Occipital lobe (tissue), 2 donors: ENCODE data around the gene DNAJB4. TPM values are rescaled to one million over a fixed set of nuclear protein-coding genes. Genes with fewer than 3 reads are reported as not detected.

Source experiments
- DNase-seq: peaks from one replicate; lab custom pipeline; 2025; lab: John Stamatoyannopoulos, UW
- total RNA-seq: library from RNA; depleted of rRNA; stranded (reverse); fragments of >200 nt; gene quantifications from one replicate; pipeline ENCODE4 v1.2.3, GENCODE V29; 2014

Gene DNAJB4
- total RNA-seq, 1 donor from 2014 or later = 35.4 TPM

DNA sequence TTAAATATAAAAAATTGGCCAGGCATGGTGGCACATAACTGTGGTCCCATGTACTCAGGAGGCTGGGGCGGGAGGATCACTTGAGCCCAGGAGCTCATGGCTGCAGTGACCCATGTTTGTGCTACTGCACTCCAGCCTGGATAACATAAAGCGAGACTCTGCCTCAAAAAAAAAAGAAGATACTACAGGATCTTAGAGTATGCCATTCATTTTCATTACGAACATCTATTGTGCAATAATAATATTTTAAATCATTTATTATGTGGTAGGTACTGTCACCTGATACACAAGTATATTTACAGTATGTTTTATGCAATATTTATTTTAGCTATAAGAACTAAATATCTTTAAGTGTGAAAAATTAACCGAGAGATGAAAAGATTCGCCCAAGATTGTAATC, 31.7 kb downstream of the DNAJB4 start:
- no peak for DNase-seq

DNA sequence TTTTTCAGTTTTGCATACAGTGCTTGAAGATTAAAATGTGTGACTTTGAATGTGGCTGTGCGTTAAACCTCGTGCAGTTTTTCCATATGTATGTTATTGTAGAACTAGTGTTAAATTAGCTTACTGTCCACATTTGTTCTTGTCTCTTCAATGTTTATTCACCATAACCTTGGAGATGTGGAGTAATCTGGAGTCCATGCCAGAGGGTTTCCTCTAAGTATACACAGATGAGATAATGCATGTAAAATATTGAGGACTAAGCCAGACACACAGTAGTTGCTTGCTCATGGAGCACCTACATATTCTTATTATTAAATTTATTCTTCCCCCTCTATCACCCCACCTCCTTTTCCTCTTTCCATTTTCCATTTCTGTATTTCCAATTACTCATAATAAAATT, 33.3 kb downstream of the DNAJB4 start:
- DNase-seq = no peak

DNA sequence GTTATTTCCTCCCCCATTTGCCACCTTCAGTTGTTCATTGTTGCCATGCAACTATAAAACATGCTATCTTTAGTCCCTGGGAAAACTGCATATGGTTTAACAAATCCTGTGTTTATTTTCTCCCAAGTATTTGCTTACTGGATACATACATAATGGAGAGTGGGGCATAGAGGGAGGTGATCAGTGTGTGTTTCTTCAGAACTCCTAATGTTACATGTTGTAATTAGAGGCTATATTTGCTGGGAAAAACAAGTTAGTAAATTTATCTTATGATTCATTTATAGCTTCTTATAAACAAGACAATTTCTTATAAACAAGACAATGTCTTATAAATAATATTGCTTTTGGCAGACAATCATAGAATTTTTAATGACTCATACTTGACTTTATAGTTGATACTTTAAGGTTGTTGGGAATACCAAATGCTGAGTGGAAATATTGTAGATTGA, 33.8 kb downstream of the DNAJB4 start:
- DNase-seq = no peak

DNA sequence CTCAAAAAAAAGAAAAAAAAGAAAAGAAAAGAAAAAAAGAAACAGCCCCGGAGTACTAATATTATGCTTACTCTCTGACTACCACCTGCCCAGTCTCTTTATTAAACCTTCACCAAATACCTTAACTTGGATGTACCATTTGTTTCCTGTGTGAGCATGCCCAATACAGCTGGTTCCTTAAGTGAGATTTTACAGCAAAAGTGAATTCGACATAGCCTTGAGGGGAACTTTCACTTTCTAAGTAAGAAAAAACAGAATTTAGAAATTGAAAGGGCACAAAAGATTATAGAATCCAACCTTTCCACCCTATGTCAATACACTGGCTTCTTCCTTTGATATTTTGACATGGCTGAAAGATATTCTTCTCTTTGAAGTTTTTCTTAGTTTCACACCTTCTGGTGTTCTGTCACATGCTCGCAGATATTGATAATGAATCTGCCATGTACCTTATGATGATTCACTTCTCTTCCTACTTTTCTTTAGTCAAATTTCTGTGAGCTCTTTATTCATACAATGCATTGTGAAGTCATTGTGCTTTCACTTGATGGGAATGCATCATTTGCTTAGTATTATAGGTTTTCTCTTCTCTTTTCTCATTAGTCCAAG, 35.8 kb downstream of the DNAJB4 start:
- no peak for DNase-seq

DNA sequence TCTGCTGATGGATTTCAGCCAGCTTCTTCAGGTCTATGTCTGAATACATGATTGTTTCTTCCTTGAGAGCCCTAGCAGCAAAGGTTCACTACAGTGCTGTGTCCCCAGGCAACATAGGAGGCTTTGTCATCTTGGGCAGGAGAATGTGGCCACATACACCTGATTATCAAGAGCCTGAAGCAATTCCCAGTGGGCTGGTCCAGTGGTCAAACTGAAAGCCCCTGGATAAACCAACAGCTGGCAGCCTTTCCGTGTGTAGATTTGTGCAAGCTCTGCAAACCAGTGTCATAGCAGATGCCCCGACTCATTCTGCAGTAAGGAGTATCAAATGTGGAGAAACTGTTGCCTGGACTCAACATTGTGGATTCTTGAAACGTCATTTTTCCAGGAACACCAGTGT, 38.7 kb downstream of the DNAJB4 start:
- DNase-seq = no peak

DNA sequence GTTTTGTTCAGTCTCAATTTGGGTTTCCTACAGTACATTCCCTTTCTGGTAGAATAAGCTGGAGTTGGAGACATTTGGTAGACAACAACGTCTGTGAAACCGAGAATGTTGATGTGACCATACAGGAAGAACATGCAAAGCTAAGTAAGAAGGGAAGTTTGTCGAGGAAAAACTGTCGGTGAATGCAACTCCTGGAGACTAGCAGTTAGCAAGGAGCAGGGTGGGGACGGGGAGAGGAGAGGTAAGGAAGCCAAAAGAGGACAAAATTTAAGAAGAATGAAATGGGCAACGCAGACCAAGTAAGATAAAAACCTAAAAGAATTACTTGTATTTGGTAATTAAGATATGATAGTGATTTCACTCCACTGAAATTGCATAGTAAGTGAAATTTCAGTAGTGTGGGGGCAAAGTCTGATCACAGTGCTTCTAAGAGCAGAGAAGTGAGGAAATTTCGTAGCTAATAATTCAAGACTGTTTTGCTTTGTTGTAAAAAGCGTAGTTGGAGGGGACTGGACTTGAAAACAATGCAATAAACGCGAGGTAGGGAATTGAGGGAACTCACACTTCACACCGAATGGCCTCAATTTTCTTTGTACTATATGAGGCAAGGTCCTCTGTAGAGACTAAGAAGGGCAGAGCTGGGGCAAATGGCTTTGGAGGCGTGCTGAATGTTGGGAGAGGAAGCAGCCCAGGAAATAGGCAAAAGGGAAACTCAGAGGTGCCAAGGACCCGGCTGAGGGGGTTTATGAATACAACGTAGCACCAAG, 40.2 kb downstream of the DNAJB4 start:
- DNase-seq = no peak

DNA sequence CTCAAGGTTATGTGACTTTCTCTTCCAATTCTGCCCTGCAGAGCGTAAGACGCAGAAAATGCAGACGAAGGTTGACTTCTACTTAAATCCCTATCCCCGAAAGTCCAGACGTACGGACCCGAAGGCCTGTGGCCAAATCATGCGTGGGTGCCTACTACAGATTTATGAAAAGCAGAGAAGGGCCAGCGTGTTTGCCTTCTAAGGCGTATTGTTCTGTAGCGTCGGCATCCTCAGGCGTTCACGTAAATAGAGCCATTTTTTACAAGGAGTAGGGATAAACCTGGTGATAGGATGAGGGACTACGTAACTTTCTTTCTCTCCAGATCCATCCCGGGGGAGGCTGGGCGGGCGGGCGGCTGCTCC, 40.8 kb downstream of the DNAJB4 start:
- DNase-seq = no peak

DNA sequence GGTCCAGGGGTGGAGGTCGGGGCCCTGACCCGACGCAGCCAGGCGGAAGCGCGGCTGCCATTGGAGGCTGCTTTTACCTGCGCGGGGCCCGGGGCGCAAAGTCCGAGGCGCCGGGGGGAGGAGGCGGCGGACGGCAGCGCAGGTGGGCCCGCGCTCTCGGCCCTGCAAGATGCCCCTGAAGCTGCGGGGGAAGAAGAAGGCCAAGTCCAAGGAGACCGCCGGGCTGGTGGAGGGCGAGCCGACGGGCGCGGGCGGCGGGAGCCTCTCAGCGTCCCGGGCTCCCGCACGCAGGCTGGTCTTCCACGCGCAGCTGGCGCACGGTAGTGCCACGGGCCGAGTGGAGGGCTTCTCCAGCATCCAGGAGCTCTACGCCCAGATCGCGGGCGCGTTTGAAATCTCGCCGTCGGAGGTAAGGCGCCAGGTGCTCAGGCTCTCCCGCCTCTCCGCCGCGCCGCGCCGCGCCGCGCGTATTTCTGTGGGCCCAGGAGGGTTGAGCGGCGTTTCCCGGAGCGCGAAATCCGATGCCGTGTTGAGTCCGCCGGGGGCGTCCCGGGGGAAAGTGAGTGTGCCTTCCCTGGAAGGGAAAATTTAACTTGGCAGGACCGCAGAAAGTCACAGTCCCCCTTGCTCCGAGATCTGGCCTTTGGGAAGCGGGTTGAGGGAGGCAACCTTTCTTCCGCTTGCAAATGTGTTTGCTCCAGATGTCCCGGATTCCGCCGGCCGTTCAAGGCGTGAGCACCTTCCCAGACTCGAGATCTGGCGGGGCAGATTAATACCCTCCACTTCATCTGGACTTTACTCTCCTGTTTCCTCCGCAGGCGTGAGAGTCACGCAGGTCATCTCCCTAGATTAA, 41.4 kb downstream of the DNAJB4 start, which contains the start of gene GIPC2:
GIPC2 (plus strand) TSS at position 41 of the 853 bp plus-strand sequence; CDS start at position 170, 129 bp downstream.
- no peak for DNase-seq

DNA sequence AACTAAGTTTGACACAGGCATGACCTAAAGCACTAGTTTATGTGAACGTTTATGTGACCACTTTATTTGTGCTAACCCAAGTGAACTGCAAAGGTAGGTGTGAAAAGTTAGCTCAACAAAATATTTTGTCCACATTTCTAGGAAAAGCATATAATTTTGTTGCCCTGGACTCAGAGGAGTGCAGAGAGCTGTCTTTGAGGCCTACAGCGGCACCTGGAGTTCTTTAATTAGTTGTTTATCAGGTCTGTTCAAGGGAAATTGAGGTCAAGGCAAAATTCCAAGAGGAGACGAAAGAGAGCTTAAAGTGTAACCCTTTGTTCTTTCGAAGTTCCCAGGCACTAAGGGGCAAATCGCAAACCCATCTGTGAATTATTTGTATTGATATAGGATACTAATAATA, 42.4 kb downstream of the DNAJB4 start:
- no peak for DNase-seq

DNA sequence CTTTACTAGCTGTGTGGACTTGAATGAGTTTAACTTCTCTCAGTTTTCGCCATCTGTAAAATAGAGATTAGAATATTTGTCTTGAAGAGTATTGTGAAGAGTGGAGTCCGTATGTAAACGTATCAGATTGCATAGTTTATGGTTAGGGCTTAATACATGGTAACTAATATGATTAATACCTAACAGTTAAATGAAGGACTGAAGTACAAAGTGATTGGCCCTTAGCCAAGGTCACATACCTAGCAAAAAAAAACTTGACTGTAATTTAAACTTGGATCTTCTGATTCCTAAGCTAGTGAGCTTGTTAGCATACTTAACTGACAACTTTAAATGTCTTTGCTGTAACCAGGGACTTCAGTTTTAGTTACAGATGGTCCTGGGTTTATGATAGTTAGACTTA, 42.9 kb downstream of the DNAJB4 start:
- no peak for DNase-seq

DNA sequence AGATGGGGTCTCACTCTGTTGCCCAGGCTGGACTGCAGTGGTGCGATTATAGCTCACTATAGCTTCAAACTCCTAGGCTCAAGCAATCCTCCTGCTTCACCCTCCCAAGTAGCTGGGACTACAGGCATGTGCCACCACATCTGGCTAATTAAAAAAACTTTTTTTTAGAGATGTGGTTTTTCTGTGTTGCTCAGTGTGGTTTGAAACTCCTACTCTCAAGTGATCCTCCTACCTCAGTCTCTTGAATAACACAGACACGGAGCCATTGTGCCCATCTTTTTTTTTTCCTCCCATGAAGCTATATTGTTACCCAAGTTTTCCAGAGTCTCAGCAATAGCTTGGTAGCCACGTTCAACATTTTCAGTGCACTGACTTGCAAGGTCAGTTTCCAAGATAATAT, 43.7 kb downstream of the DNAJB4 start:
- no peak for DNase-seq

DNA sequence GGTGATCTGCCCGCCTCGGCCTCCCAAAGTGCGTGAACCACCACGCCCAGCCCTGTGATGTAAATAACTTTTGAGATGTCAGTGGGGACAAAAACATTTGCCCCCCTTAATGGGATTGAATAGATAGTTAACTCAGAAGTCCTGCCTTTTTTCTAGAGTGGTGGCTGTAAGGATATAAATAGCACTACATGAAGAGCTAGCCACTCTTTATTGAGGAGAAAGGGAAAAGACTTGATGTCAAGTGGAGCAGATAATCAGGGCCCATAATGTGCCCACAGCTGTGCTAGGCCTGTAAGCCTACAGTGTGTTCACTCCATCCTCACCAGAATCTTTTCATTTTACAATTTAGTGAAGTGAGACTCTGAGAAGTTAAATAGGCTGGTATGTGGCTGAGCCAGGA, 44.7 kb downstream of the DNAJB4 start:
- DNase-seq = no peak

DNA sequence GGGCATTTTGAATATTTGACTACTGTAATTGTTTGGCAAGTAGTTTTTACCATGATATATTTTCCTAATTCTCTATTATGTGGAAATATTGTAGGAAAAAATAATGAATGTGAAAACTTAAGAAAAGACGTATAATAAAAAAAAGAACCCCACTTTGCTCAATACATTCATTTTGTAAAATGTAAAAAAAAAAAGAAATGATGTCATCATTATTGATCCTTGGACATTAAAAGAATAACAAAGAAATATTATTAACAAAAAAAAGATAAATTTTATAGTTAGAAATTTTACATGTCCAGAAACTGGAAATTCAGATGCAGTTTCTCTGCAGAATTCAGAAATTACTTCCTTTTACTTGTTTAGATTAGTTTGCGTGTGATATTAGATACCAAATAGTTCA, 46.3 kb downstream of the DNAJB4 start:
- no peak for DNase-seq

DNA sequence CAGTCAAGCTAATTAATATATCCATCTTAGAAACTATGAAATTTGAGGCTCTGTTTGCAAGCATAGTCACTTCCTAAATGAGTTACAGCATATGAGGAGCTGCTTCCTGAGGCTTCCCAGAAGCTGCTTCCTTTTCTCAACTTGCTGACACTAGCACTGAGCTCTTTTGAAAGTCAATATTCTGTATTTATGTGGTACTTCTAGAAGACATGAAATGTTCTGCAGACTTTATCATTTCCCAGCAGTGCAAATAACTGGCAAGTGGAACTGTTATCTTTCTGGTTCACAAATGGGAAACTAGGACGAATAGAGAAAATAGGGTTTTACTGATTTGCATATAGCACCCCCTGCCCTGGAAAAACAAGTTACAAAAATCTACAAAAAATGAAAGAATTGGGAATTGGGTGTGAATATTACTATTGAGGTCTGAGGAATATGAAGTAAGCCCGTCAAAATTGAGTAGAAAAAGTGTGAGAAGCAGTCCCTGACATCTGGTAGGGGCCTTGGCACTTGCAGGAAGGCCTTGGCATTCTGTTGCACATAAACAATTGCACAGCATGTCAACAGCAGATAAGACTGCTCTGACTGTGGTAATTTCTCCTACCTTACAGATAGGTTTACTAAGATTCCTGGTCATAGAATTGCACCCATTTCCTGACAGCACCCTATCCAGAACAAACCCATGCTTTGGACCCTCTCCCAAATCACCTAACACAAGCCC, 48.1 kb downstream of the DNAJB4 start:
- no peak for DNase-seq

DNA sequence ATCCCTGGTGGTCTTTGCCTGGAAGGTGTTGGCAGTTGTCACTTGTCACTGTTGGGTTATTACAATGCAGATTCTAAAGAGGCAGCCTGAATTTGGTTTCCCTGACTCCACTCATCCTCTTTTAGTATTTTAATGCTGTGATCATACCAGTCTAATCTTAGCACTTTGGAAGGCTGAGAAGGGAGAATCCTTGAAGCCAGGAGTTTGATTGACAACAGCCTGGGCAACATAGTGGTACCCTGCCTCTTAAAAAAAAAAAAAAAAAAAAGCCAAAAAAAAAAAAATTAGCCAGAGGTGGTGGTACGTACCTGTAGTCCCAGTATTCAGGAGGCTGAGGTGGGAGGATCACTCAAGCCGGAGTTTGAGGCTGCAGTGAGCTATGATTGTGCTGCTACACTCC, 48.8 kb downstream of the DNAJB4 start:
- DNase-seq = no peak

DNA sequence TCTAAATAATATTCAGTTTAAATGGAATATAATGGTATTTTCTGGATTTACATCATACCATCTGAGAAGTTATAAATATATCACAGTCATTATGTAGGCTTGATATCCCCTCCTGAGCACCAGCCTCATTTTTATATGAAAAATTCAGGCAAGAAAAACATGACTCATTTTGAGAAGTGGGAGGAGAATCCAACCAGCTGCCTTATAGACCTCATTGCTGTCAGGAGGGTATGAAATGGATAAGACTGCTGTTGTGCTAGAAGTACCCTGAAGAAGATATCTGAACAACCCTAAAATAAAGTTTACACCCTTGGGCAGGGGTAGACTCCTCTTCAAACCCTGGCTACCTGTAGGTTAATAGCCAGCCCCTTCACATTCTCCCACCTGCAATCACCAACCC, 49.8 kb downstream of the DNAJB4 start:
- DNase-seq = no peak

DNA sequence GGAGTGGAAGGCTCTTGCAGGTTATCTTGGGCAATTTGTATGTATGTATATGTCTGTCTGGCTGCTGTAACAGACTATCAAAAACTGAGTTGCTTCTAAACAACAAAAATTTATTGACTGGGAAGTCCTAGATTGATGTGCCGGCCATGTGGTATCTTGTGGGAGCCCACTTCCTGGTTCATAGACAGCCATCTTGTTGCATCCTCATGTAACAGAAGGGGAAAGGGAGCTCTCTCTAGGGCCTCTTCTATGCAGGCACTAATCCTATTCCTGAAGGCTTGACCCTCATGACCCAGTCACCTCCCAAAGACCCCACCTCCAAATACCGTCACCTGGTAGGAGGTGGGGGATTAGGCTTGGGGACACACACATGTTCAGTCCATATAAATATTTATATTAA, 50.2 kb downstream of the DNAJB4 start:
- DNase-seq = no peak

DNA sequence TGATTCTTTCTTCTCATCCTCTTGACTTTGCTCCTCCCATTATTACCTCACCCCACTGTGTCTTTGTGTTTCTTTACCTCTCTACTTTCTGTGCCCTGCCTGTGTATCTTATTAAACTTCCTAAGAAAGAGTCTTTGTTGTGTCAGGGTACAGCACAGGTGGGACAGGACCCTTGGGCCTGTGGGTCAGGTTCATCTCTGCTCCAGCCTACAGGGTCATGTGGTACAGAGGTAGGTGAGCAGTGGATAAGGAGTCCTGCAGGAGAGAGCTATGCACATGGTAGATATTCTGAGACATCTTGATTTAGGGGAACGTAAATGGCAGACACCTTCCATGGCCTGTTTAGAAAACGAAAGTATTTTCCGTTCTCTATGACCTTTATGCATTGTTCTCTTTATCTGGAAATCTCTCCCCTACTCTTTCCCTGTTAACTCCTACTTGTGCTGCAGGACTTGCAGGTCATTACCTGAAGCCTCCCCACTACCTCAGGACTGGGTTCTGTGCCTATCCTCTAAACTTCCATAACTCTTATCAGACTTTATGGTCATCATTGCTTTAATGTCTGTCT, 50.9 kb downstream of the DNAJB4 start:
- DNase-seq = no peak

DNA sequence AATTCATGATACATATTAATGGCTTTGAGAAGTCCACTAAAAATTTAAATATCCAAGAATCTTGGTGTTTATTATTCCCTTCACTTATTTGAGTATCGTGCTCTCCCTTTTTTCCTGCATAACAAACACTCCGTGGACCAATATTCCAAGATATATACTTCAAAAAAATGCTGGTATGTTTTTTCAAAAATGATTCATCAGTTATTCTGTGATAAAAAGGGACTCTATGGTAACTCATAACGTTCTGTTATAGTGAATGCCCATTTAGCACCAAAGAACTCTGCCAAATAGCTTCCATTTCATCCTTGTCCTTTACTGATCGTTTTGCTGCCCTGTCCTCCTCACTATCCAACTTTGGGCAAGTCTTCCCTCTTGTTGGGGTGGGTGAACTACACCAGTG, 53.9 kb downstream of the DNAJB4 start:
- DNase-seq = no peak

DNA sequence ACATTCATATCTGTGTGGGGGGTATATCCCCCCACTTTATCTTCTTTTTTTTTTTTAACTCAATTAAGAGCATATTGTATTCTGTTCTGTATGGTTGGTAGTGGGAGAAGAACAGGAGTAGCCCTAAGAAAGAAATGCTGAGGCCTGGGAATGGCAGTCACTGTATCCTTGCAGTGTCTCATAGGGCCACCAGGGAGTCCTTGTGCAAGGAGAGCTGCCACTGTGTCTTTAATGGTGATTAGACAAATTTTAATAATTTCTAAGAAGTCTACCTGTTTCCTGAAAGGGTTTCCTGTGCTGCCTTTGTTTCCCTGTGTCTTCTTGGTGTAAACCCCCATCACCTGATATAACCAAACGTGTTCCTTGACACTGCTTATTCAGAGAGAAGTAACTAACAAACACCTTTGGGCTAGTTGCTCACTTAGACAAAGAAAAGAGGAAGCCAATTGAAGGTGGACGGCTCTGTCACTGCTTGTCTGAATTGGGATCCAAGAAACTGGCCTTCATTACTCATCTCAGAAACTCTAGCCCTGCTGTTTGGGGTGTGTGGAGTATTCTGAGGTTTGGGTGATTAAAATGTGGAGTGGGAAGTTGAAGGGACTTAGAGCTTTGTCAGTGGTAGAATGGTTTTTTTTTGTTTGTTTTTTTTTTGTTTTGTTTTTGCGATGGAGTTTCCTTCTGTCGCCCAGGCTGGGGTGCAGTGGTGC, 56.3 kb downstream of the DNAJB4 start:
- no peak for DNase-seq
